ENCODE data around the gene KRT1.

The KRT1 gene

DNA sequence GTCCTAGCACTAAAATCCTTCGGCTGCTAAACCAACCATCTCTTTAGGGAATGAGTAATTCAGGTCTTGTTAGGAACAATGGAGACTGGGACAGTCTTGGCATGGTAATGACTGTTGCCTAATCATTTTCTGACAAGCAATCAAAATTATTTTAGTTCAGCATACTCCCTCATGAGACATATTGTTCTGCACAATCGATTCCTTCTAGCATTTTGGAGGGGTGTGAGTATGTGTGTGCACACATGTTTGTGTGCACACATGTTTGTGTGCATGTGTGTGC, 2.1 kb upstream of the KRT1 start:
- TF ChIP-seq, protein P1, sequence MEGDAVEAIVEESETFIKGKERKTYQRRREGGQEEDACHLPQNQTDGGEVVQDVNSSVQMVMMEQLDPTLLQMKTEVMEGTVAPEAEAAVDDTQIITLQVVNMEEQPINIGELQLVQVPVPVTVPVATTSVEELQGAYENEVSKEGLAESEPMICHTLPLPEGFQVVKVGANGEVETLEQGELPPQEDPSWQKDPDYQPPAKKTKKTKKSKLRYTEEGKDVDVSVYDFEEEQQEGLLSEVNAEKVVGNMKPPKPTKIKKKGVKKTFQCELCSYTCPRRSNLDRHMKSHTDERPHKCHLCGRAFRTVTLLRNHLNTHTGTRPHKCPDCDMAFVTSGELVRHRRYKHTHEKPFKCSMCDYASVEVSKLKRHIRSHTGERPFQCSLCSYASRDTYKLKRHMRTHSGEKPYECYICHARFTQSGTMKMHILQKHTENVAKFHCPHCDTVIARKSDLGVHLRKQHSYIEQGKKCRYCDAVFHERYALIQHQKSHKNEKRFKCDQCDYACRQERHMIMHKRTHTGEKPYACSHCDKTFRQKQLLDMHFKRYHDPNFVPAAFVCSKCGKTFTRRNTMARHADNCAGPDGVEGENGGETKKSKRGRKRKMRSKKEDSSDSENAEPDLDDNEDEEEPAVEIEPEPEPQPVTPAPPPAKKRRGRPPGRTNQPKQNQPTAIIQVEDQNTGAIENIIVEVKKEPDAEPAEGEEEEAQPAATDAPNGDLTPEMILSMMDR (IDR thresholded peaks at IDR 0.05), result no peak
- H3K4me1 ChIP-seq (ENCODE audit: control insufficient read depth in 1 of 2, insufficient read depth in 1 of 2, low read depth in 1 of 2, low read length in 1 of 2), result no peaks in the 10 kb centered on the region
- H3K36me3 ChIP-seq, result no peaks in the 10 kb centered on the region
- H3K27me3 ChIP-seq, result peaks cover 11% of the 10 kb centered on the region
- H3K9me3 ChIP-seq, result no peaks in the 10 kb centered on the region
- H3K4me3 ChIP-seq (ENCODE audit: low read depth in 1 of 2, low read length in 1 of 2), result no peak overlapping the region
- no peak overlapping the region for H3K27ac ChIP-seq

DNA sequence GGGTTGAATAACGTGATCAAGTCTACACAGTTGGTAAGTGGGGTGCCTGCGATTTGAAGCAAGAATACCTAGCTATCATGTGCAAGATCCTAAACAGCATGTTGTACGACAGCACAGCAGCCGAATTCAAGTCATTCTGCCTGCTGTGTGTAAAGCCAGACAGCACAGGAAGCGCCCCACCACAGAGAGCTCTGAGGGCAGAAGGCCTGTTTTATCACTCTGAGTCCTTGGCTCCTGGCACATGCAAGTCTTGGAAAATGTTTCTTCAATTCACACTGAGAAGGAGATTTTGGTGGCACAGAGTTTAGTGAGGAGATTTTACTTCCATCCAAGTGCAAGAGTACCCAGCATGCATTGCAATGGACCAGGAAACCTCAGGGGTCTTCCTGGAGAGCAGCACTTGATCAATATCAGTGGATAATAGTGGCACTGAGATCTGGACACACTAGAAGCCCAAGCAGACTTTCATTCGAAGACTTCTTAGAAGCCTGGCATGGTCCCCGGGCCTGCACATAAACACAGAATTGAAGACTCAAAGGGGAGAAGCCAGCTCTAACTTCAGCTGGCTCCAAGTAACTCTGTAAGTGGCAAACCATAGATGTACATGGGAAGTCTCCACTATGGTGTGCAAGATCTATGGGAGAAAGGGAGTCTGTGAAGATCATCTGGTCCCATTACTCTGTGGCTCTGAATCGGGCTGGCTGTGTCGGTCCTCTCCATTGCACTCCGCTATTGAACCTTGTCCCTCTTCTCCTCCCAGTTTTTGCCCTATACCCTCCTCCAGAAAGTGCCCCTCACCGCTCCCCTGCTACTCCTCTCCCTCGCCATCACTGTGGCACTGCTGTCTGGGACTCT, 1.5 kb upstream of the KRT1 start:
- Histone ChIP-seq H3K36me3 (no peaks in the 10 kb centered on the region), H3K4me3 (ENCODE audit: low read depth in 1 of 2, low read length in 1 of 2) (no peak overlapping the region), H3K9me3 (no peaks in the 10 kb centered on the region), H3K27ac (no peak overlapping the region), H3K27me3 (peaks cover 11% of the 10 kb centered on the region), H3K4me1 (ENCODE audit: control insufficient read depth in 1 of 2, insufficient read depth in 1 of 2, low read depth in 1 of 2, low read length in 1 of 2) (no peaks in the 10 kb centered on the region)
- TF ChIP-seq, protein P1 (IDR thresholded peaks at IDR 0.05), result no peak

DNA sequence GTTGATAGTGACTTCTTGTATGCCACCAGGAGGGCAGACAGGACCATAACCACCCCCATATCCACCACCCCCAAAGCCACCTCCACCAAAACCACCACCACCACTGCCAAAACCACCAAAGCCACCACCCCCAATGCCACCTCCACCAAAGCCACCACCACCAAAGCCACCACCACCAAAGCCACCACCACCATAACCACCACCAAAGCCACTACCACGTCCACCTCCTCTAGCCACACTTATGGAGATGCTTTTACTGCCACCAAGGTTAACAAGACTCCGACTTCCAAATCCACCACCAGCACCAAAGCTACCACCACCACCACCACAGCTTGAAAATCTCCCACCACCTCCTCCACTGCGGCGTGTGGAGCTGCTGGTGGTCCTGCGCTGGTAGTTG, 332 bp downstream of the KRT1 start:
- H3K27me3 ChIP-seq, result peaks cover 4% of the 10 kb centered on the region
- H3K4me1 ChIP-seq (ENCODE audit: control insufficient read depth in 1 of 2, insufficient read depth in 1 of 2, low read depth in 1 of 2, low read length in 1 of 2), result no peaks in the 10 kb centered on the region
- no peak overlapping the region for H3K27ac ChIP-seq
- H3K36me3 ChIP-seq, result no peaks in the 10 kb centered on the region
- TF ChIP-seq, protein P1 (IDR thresholded peaks at IDR 0.05), result no peak
- no peak overlapping the region for H3K4me3 ChIP-seq (ENCODE audit: low read depth in 1 of 2, low read length in 1 of 2)
- no peaks in the 10 kb centered on the region for H3K9me3 ChIP-seq

DNA sequence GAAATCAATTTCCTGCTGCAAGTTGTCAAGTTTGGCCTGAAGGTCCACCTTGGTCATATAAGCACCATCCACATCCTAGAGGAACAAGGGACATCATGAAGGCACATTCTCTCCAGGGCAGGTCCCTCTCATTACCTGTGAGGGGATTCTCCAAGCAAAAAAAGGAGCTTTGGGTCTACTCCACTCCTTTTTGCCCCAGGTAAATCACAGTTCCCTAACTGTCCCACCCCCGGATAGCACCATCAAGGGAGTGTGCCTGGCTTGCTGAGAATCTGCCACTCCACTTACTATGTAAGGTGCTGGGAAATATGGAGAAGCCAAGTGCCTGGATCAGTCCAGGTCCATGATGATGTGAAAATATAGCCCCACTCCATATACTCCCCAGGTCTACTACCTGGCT, 2.5 kb downstream of the KRT1 start:
- no peaks in the 10 kb centered on the region for H3K9me3 ChIP-seq
- H3K4me3 ChIP-seq (ENCODE audit: low read depth in 1 of 2, low read length in 1 of 2), result no peak overlapping the region
- H3K4me1 ChIP-seq (ENCODE audit: control insufficient read depth in 1 of 2, insufficient read depth in 1 of 2, low read depth in 1 of 2, low read length in 1 of 2), result no peaks in the 10 kb centered on the region
- no peaks in the 10 kb centered on the region for H3K36me3 ChIP-seq
- H3K27me3 ChIP-seq, result peaks cover 4% of the 10 kb centered on the region
- no peak overlapping the region for H3K27ac ChIP-seq
- TF ChIP-seq, protein P1 (IDR thresholded peaks at IDR 0.05), result no peak

DNA sequence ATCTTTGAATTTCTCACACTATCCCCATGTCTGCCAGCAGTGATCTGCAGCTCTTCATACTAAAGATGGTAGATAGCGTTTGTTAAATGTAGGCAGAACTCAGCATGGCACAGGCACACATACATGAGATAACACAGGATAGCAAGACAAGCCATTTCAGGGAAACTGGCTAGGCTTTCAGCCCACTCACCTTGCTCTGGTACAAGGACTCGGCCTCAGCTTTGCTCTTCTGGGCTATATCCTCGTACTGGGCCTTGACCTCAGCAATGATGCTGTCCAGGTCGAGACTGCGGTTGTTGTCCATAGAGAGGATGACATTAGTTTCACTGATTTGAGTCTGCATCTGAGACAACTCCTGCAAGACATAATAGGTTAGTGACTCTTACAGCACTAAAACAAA, 3.1 kb downstream of the KRT1 start:
- Histone ChIP-seq H3K36me3 (no peaks in the 10 kb centered on the region), H3K4me3 (ENCODE audit: low read depth in 1 of 2, low read length in 1 of 2) (no peak overlapping the region), H3K27ac (no peak overlapping the region), H3K4me1 (ENCODE audit: control insufficient read depth in 1 of 2, insufficient read depth in 1 of 2, low read depth in 1 of 2, low read length in 1 of 2) (no peaks in the 10 kb centered on the region), H3K9me3 (no peaks in the 10 kb centered on the region), H3K27me3 (peaks cover 4% of the 10 kb centered on the region)
- TF ChIP-seq, protein P1 (IDR thresholded peaks at IDR 0.05), result no peak
